Panc1 (cell line): ENCODE data around the gene AFF3.

Experiments
- POLR2AphosphoS5 ChIP-seq: IDR thresholded peaks from 2 replicates; pipeline ENCODE4 v1.6.1; 2012; ENCODE audit warnings: mild to moderate bottlenecking, low read depth, low read length, moderate library complexity
- TCF7L2 ChIP-seq: IDR thresholded peaks from 2 replicates; pipeline ENCODE4 v1.6.1; 2011; ENCODE audit warnings: mild to moderate bottlenecking, low read depth, low read length, inconsistent platforms
- TF ChIP-seq, protein P1 (sequence below): fragments of 450-650 bp; IDR thresholded peaks from 2 replicates; pipeline ENCODE4 v1.5.1; 2017; ENCODE audit warnings: mild to moderate bottlenecking

GRCh38 chr2:99905636-99906035, 236.8 kb downstream of the AFF3 start:
- TF ChIP-seq, protein P1, sequence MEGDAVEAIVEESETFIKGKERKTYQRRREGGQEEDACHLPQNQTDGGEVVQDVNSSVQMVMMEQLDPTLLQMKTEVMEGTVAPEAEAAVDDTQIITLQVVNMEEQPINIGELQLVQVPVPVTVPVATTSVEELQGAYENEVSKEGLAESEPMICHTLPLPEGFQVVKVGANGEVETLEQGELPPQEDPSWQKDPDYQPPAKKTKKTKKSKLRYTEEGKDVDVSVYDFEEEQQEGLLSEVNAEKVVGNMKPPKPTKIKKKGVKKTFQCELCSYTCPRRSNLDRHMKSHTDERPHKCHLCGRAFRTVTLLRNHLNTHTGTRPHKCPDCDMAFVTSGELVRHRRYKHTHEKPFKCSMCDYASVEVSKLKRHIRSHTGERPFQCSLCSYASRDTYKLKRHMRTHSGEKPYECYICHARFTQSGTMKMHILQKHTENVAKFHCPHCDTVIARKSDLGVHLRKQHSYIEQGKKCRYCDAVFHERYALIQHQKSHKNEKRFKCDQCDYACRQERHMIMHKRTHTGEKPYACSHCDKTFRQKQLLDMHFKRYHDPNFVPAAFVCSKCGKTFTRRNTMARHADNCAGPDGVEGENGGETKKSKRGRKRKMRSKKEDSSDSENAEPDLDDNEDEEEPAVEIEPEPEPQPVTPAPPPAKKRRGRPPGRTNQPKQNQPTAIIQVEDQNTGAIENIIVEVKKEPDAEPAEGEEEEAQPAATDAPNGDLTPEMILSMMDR, result no peak
- TF ChIP-seq TCF7L2, result no peak
- no peak for TF ChIP-seq POLR2AphosphoS5
